ENCODE measurements around the gene EXOSC7. TPM values are rescaled to one million over a fixed set of nuclear protein-coding genes. Genes with fewer than 3 reads are reported as not detected.

The EXOSC7 gene
- polyA plus RNA-seq, 1 of the 3 experiments (the other 2 are of a cell fraction) = 83.5 TPM

DNA sequence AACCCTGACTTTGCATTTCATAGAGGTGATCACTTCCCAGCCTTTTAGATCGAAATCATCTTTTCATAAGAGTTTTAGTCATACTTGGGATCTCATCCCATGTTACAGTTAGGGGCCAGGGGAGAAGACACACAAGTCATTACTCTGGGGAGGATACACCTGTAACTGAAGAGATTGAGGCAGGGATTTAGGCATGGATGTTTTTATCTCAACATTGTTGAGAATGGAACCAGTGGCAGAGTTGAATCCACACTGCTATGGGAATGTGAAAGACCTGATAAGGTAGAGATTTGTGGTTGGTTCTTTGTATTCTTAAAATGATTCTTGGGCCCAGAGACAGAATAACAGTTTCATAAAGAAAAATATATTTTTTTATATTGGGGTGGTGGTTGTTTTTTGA lies 33.8 kb downstream of the EXOSC7 start:
- POLR2A ChIA-PET = no interaction called here
- Histone ChIP-seq H3K27me3 (ENCODE audit: insufficient read depth) (no peaks in the 10 kb centered on the region), H4K20me1 (ENCODE audit: insufficient read depth) (no peaks in the 10 kb centered on the region), H3K4me3 (ENCODE audit: low read depth in 2 of 2, low read length in 1 of 2) (no peak overlapping the region), H3K9me2 (no peaks in the 10 kb centered on the region), H2AFZ (ENCODE audit: low read depth) (no peak overlapping the region), H3K27ac (ENCODE audit: low read depth in 2 of 2, low read length in 1 of 2) (no peak overlapping the region), H3K4me1 (ENCODE audit: control insufficient read depth in 1 of 2, insufficient read depth in 2 of 2, low read depth in 1 of 2, low read length in 1 of 2) (peaks cover 25 to 28% of the 10 kb centered on the region in 2 experiments), H3K36me3 (replicated peaks in 1 of 2; ENCODE audit: control insufficient read depth in 1 of 2, insufficient read depth in 2 of 2, low read length in 1 of 2) (peaks cover 13 to 22% of the 10 kb centered on the region in 2 experiments), H3K79me2 (ENCODE audit: insufficient read depth) (no peaks in the 10 kb centered on the region), H3K4me2 (no peak overlapping the region), H3K9me3 (no peaks in the 10 kb centered on the region), H3K9ac (no peak overlapping the region), H3F3A (replicated peaks; ENCODE audit: insufficient read depth) (peaks cover 26% of the 10 kb centered on the region)
- TF ChIP-seq MEF2A (IDR thresholded peaks at IDR 0.05; ENCODE audit: borderline replicate concordance, low read depth) = no peak
- TF ChIP-seq, protein P1, sequence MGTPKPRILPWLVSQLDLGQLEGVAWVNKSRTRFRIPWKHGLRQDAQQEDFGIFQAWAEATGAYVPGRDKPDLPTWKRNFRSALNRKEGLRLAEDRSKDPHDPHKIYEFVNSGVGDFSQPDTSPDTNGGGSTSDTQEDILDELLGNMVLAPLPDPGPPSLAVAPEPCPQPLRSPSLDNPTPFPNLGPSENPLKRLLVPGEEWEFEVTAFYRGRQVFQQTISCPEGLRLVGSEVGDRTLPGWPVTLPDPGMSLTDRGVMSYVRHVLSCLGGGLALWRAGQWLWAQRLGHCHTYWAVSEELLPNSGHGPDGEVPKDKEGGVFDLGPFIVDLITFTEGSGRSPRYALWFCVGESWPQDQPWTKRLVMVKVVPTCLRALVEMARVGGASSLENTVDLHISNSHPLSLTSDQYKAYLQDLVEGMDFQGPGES (IDR thresholded peaks at IDR 0.05; ENCODE audit: low read depth, low read length) = no peak
- TF ChIP-seq, protein P2, sequence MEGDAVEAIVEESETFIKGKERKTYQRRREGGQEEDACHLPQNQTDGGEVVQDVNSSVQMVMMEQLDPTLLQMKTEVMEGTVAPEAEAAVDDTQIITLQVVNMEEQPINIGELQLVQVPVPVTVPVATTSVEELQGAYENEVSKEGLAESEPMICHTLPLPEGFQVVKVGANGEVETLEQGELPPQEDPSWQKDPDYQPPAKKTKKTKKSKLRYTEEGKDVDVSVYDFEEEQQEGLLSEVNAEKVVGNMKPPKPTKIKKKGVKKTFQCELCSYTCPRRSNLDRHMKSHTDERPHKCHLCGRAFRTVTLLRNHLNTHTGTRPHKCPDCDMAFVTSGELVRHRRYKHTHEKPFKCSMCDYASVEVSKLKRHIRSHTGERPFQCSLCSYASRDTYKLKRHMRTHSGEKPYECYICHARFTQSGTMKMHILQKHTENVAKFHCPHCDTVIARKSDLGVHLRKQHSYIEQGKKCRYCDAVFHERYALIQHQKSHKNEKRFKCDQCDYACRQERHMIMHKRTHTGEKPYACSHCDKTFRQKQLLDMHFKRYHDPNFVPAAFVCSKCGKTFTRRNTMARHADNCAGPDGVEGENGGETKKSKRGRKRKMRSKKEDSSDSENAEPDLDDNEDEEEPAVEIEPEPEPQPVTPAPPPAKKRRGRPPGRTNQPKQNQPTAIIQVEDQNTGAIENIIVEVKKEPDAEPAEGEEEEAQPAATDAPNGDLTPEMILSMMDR (IDR thresholded peaks at IDR 0.05) = no peak
- no peak for TF ChIP-seq RAD21 (IDR thresholded peaks at IDR 0.05; ENCODE audit: low read length)
- TF ChIP-seq, protein P3, sequence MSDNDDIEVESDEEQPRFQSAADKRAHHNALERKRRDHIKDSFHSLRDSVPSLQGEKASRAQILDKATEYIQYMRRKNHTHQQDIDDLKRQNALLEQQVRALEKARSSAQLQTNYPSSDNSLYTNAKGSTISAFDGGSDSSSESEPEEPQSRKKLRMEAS (IDR thresholded peaks at IDR 0.05; ENCODE audit: low read depth) = no peak
- no peak for TF ChIP-seq USF1 (IDR thresholded peaks at IDR 0.05; ENCODE audit: borderline replicate concordance, low read depth)
- no peak for TF ChIP-seq MXI1 (IDR thresholded peaks at IDR 0.05; ENCODE audit: low read depth, low read length)
- no peak for TF ChIP-seq RFX5 (IDR thresholded peaks at IDR 0.05; ENCODE audit: low read length)
- TF ChIP-seq TAF1 (IDR thresholded peaks at IDR 0.05; ENCODE audit: borderline replicate concordance, low read depth, low read length) = no peak
- TF ChIP-seq SIN3A (IDR thresholded peaks at IDR 0.05; ENCODE audit: borderline replicate concordance, low read depth, low read length) = no peak
- no peak for TF ChIP-seq ELF1 (IDR thresholded peaks at IDR 0.05)
- DNase-seq = no peak
- WGBS (ENCODE audit: low lambda C conversion rate) = 100% methylated on average over 1 of the region's 1 CpG
- CTCF ChIA-PET = interaction anchor here (1.2 kb wide), 1 partner anchor 11 kb away, joined by 3 read pairs; no protein-coding TSS in a partner anchor

- H3K27ac ChIP-seq (ENCODE audit: low read depth in 2 of 2, low read length in 1 of 2) = peak overlapping the region; percentile 78 to 87
- 9% methylated on average over 3 of the region's 3 CpGs for WGBS (ENCODE audit: low lambda C conversion rate)
- peak overlapping the region; percentile 65; the same call in 1 of the 2 replicates for H3K9ac ChIP-seq
- H3K4me2 ChIP-seq = peak overlapping the region; percentile 66
- no peak for DNase-seq
- no peak overlapping the region for H2AFZ ChIP-seq (ENCODE audit: low read depth)
- H4K20me1 ChIP-seq (ENCODE audit: insufficient read depth) = no peaks in the 10 kb centered on the region
- no peaks in the 10 kb centered on the region for H3K79me2 ChIP-seq (ENCODE audit: insufficient read depth)
- H3K4me3 ChIP-seq (ENCODE audit: low read depth in 2 of 2, low read length in 1 of 2) = no peak overlapping the region
- H3K27me3 ChIP-seq (ENCODE audit: insufficient read depth) = no peaks in the 10 kb centered on the region
- no peaks in the 10 kb centered on the region for H3K9me2 ChIP-seq
- ChIA-PET POLR2A (interaction anchor here (0.6 to 0.8 kb wide), 2 partner anchors 15 to 453 kb away, joined by 3 to 6 read pairs; no protein-coding TSS in a partner anchor), CTCF (interaction anchor here (0.8 to 1.4 kb wide), 5 partner anchors 12 to 29 kb away, joined by 3 to 5 read pairs (median 3); no protein-coding TSS in a partner anchor)
- peaks cover 26% of the 10 kb centered on the region for H3F3A ChIP-seq (replicated peaks; ENCODE audit: insufficient read depth)
- H3K4me1 ChIP-seq (ENCODE audit: control insufficient read depth in 1 of 2, insufficient read depth in 2 of 2, low read depth in 1 of 2, low read length in 1 of 2) = peaks cover 25 to 28% of the 10 kb centered on the region in 2 experiments
- H3K36me3 ChIP-seq (replicated peaks in 1 of 2; ENCODE audit: control insufficient read depth in 1 of 2, insufficient read depth in 2 of 2, low read length in 1 of 2) = peaks cover 8 to 12% of the 10 kb centered on the region in 2 experiments
- no peaks in the 10 kb centered on the region for H3K9me3 ChIP-seq
- TF ChIP-seq, protein P1 (IDR thresholded peaks at IDR 0.05; ENCODE audit: low read depth, low read length) = no peak
- TF ChIP-seq, protein P4, sequence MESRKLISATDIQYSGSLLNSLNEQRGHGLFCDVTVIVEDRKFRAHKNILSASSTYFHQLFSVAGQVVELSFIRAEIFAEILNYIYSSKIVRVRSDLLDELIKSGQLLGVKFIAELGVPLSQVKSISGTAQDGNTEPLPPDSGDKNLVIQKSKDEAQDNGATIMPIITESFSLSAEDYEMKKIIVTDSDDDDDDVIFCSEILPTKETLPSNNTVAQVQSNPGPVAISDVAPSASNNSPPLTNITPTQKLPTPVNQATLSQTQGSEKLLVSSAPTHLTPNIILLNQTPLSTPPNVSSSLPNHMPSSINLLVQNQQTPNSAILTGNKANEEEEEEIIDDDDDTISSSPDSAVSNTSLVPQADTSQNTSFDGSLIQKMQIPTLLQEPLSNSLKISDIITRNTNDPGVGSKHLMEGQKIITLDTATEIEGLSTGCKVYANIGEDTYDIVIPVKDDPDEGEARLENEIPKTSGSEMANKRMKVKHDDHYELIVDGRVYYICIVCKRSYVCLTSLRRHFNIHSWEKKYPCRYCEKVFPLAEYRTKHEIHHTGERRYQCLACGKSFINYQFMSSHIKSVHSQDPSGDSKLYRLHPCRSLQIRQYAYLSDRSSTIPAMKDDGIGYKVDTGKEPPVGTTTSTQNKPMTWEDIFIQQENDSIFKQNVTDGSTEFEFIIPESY (IDR thresholded peaks at IDR 0.05; ENCODE audit: borderline replicate concordance, low read depth) = peak; percentile 40; the same call in 1 of the 2 replicates
- no peak for TF ChIP-seq GABPA (IDR thresholded peaks at IDR 0.05; ENCODE audit: low read depth)
- TF ChIP-seq TAF1 (IDR thresholded peaks at IDR 0.05; ENCODE audit: borderline replicate concordance, low read depth, low read length) = peak; percentile 29; the same call in 1 of the 2 replicates
- no peak for TF ChIP-seq RCOR1 (IDR thresholded peaks at IDR 0.05; ENCODE audit: low read length)
- peak; percentile 79; the same call in 1 of the 2 replicates for TF ChIP-seq TEAD4 (IDR thresholded peaks at IDR 0.05; ENCODE audit: borderline replicate concordance, insufficient read depth)
- TF ChIP-seq, protein P5, sequence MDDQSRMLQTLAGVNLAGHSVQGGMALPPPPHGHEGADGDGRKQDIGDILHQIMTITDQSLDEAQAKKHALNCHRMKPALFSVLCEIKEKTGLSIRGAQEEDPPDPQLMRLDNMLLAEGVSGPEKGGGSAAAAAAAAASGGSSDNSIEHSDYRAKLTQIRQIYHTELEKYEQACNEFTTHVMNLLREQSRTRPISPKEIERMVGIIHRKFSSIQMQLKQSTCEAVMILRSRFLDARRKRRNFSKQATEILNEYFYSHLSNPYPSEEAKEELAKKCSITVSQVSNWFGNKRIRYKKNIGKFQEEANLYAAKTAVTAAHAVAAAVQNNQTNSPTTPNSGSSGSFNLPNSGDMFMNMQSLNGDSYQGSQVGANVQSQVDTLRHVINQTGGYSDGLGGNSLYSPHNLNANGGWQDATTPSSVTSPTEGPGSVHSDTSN (IDR thresholded peaks at IDR 0.05) = peak; percentile 72
- TF ChIP-seq JUND (IDR thresholded peaks at IDR 0.05) = no peak; the same call in 1 of the 2 replicates
These were observed 34.8 kb downstream of the EXOSC7 start for GRCh38 chr3:45010811-45011333.
